Gastrocnemius medialis (tissue), 4 donors: Measurements from ENCODE around the gene TBC1D5. TPM values are rescaled to one million over a fixed set of nuclear protein-coding genes. Genes with fewer than 3 reads are reported as not detected.

Experiments used
- ATAC-seq, 2 donors: fragments of 150-250 bp; one replicate each; pipeline ENCODE4 v1.9.1; 2016
- DNase-seq, 2 donors: peaks; one replicate each; pipeline ENCODE4 v3.0.0-alpha.2; 2019
- H3K27ac ChIP-seq, 4 donors: fragments of 200-600 bp; sonication (generic); 1 replicate in 1 of 4; 2 replicates in 3 of 4; pipeline ENCODE4 v1.5.1; 2016 to 2018; ENCODE audit warnings: mild to moderate bottlenecking in 2 of 4, moderate library complexity in 1 of 4
- H3K27me3 ChIP-seq, 3 donors: fragments of 200-600 bp; sonication (generic) in 2 of 3; 1 replicate in 1 of 3; 2 replicates in 2 of 3; pipeline versions ENCODE4 v1.5.1 to v1.6.0; 2016 to 2019; ENCODE audit warnings: mild to moderate bottlenecking in 1 of 3, moderate library complexity in 1 of 3
- H3K36me3 ChIP-seq, 2 donors: fragments of 200-600 bp; sonication (generic) in 1 of 2; one replicate each; pipeline ENCODE4 v1.5.1; 2017 to 2018
- H3K4me1 ChIP-seq, 2 donors: fragments of 200-600 bp; sonication (generic) in 1 of 2; one replicate each; pipeline ENCODE4 v1.5.1; 2016 to 2017; ENCODE audit warnings: mild to moderate bottlenecking in 2 of 2
- H3K4me3 ChIP-seq, 4 donors: fragments of 200-600 bp; sonication (generic) in 3 of 4; 1 replicate in 1 of 4; 2 replicates in 3 of 4; pipeline ENCODE4 v1.5.1; 2016 to 2019; ENCODE audit warnings: mild to moderate bottlenecking in 2 of 4
- H3K9me3 ChIP-seq, 3 donors: fragments of 200-600 bp; sonication (generic) in 2 of 3; 1 replicate in 1 of 3; 2 replicates in 2 of 3; pipeline ENCODE4 v1.5.1; 2016 to 2019
- POLR2A ChIP-seq, 2 donors: fragments of 450-650 bp; IDR thresholded peaks; one replicate each; pipeline ENCODE4 v1.6.1; 2017; ENCODE audit warnings: antibody characterized with exemption in 2 of 2, mild to moderate bottlenecking in 2 of 2, moderate library complexity in 2 of 2
- in situ Hi-C, 4 donors: fragments of 200-750 bp; cut with MboI; loops; one replicate each; pipeline versions ENCODE4 v1.15.0 to v1.8.0; 2017; ENCODE audit warnings: low sequenced_read_pairs in 4 of 4
- intact Hi-C: fragments of 100-400 bp; cut with DNase I; formaldehyde crosslinking; loops from one replicate; pipeline ENCODE4 v1.15.1; 2023; ENCODE audit warnings: low total_unique reads
- total RNA-seq, 4 donors: library from RNA; depleted of rRNA; stranded (reverse); fragments of >200 nt; gene quantifications; one replicate each; pipeline versions ENCODE4 v1.1.0 to v1.2.3, GENCODE V29; 2016
- TF ChIP-seq, protein P1 (sequence below), 5 experiments: fragments of 450-650 bp in 3 of 5; fragments of 200-600 bp in 2 of 5; sonication (generic) in 2 of 5; IDR thresholded peaks in 4 of 5; conservative IDR thresholded peaks in 1 of 5; 1 replicate in 4 of 5; 2 replicates in 1 of 5; pipeline ENCODE4 v1.5.1; 2016 to 2019; ENCODE audit warnings: antibody characterized with exemption in 5 of 5, mild to moderate bottlenecking in 3 of 5, moderate library complexity in 3 of 5

The TBC1D5 gene
- total RNA-seq, 4 donors from 2014 or later, result 20.3 to 34.4 (median 27.1) TPM

GRCh38 chr3:17367171-17367570 lies 375.3 kb downstream of the TBC1D5 start:
- Histone ChIP-seq H3K9me3 (no peaks in the 10 kb centered on the region), H3K4me3 (no peak overlapping the region), H3K36me3 (no peaks in the 10 kb centered on the region), H3K4me1 (no peaks in the 10 kb centered on the region), H3K27me3 (no peaks in the 10 kb centered on the region), H3K27ac (no peak overlapping the region)
- DNase-seq (no peak), ATAC-seq (no peak)
- intact Hi-C loops, result no loop called here
- in situ Hi-C loops, result no loop called here
- no peak for TF ChIP-seq POLR2A (IDR thresholded peaks at IDR 0.05)
- TF ChIP-seq, protein P1, sequence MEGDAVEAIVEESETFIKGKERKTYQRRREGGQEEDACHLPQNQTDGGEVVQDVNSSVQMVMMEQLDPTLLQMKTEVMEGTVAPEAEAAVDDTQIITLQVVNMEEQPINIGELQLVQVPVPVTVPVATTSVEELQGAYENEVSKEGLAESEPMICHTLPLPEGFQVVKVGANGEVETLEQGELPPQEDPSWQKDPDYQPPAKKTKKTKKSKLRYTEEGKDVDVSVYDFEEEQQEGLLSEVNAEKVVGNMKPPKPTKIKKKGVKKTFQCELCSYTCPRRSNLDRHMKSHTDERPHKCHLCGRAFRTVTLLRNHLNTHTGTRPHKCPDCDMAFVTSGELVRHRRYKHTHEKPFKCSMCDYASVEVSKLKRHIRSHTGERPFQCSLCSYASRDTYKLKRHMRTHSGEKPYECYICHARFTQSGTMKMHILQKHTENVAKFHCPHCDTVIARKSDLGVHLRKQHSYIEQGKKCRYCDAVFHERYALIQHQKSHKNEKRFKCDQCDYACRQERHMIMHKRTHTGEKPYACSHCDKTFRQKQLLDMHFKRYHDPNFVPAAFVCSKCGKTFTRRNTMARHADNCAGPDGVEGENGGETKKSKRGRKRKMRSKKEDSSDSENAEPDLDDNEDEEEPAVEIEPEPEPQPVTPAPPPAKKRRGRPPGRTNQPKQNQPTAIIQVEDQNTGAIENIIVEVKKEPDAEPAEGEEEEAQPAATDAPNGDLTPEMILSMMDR (IDR thresholded peaks at IDR 0.05 in 4 of 5, conservative IDR thresholded peaks at IDR 0.05 in 1 of 5), result no peak

- no peak for DNase-seq
- no peaks in the 10 kb centered on the region for H3K36me3 ChIP-seq
- H3K4me1 ChIP-seq, result peaks cover 0 to 2% of the 10 kb centered on the region in 2 donors
- no peak for ATAC-seq
- no peak overlapping the region for H3K27ac ChIP-seq
- H3K4me3 ChIP-seq, result no peak overlapping the region
- in situ Hi-C loops, result no loop called here
- intact Hi-C loops, result no loop called here
- no peaks in the 10 kb centered on the region for H3K27me3 ChIP-seq
- TF ChIP-seq, protein P1 (IDR thresholded peaks at IDR 0.05 in 4 of 5, conservative IDR thresholded peaks at IDR 0.05 in 1 of 5), result no peak
- no peak for TF ChIP-seq POLR2A (IDR thresholded peaks at IDR 0.05)
- H3K9me3 ChIP-seq, result no peaks in the 10 kb centered on the region
Measured at GRCh38 chr3:17360991-17361390, 381.4 kb downstream of the TBC1D5 start.

DNA sequence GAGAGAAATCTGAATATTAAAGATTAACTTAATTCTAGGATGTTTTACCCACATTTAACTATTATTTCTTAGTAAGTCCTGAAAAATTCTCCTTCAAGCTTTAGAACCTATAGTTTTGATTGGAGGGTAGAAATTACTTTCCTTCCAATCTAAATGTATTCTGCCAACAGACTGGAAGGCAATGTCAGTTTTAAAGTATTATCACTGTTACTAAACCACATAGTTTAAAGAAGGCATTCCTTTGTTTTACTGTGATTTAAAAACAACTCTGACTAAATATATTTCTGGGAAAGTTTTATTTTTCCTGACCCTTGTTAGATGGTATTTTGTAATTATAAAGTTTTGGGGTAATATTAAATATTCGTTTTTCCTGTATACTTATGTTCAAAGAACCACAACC lies 382.5 kb downstream of the TBC1D5 start:
- Histone ChIP-seq H3K27ac (no peak overlapping the region), H3K36me3 (no peaks in the 10 kb centered on the region), H3K4me3 (no peak overlapping the region), H3K27me3 (no peaks in the 10 kb centered on the region), H3K4me1 (peaks cover 0 to 11% of the 10 kb centered on the region in 2 donors), H3K9me3 (no peaks in the 10 kb centered on the region)
- intact Hi-C loops, result no loop called here
- in situ Hi-C loops, result no loop called here
- ATAC-seq (no peak), DNase-seq (no peak)
- TF ChIP-seq, protein P1 (IDR thresholded peaks at IDR 0.05 in 4 of 5, conservative IDR thresholded peaks at IDR 0.05 in 1 of 5), result no peak
- no peak for TF ChIP-seq POLR2A (IDR thresholded peaks at IDR 0.05)

DNA sequence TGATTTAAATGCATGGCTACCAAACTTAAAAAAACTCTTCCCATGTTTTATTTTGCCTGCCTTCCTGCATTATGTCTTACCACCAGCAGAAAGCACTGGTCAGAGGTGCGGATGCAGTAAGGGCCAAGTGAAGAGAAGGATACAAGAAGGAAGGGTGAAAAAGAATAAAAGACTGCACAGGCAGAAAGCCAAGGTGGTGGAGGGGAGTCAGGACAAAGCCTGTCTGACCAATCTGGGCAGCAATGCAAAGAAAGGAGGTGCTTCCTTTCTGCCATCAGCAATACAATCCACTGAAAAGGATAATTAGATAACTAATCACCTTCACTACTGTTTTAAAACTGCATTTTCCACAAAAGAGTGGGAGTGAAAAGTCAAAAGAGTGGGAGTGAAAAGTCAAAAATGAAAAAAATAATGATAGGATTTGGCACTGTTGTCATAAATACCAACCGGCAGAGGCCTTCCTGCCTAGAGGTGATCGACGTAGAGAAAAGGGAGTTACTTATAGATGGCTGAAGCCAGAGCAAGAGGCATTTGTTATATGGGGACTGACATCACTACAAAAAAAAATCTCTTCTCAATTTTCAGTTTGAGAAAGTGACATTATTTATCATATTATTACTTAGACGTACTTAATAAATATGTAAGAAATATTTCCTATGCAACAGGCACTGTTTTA lies 385.3 kb downstream of the TBC1D5 start:
- in situ Hi-C loops (no loop called here), intact Hi-C loops (no loop called here)
- Histone ChIP-seq H3K4me1 (peaks cover 0 to 13% of the 10 kb centered on the region in 2 donors), H3K27ac (no peak overlapping the region), H3K9me3 (no peaks in the 10 kb centered on the region), H3K27me3 (no peaks in the 10 kb centered on the region), H3K36me3 (no peaks in the 10 kb centered on the region), H3K4me3 (no peak overlapping the region)
- DNase-seq (no peak), ATAC-seq (no peak)
- TF ChIP-seq POLR2A (IDR thresholded peaks at IDR 0.05), result no peak
- TF ChIP-seq, protein P1 (IDR thresholded peaks at IDR 0.05 in 4 of 5, conservative IDR thresholded peaks at IDR 0.05 in 1 of 5), result no peak

- H3K27ac ChIP-seq, result no peak overlapping the region
- no peak overlapping the region for H3K4me3 ChIP-seq
- peaks cover 0 to 13% of the 10 kb centered on the region in 2 donors for H3K4me1 ChIP-seq
- no peak for DNase-seq
- intact Hi-C loops, result no loop called here
- no peaks in the 10 kb centered on the region for H3K9me3 ChIP-seq
- TF ChIP-seq POLR2A (IDR thresholded peaks at IDR 0.05), result no peak
- TF ChIP-seq, protein P1 (IDR thresholded peaks at IDR 0.05 in 4 of 5, conservative IDR thresholded peaks at IDR 0.05 in 1 of 5), result no peak
- ATAC-seq, result no peak
- no peaks in the 10 kb centered on the region for H3K27me3 ChIP-seq
- H3K36me3 ChIP-seq, result no peaks in the 10 kb centered on the region
- in situ Hi-C loops, result no loop called here
Measured at GRCh38 chr3:17356585-17356984, 385.8 kb downstream of the TBC1D5 start.
